HepG2 (cell line): ENCODE measurements around the gene RPS27L. TPM values are rescaled to one million over a fixed set of nuclear protein-coding genes. Genes with fewer than 3 reads are reported as not detected.

Experiments used
- ATAC-seq: fragments of 200-7000 bp; cut with Tn5 transposase; 3 replicates; pipeline ENCODE4 v1.9.1; 2020; ENCODE audit warnings: mild to moderate bottlenecking, moderate library complexity
- BruUV-seq: library from RNA; stranded (reverse); fragments of 400-500 nt; replicated peaks from 2 replicates; lab custom pipeline; 2021; lab: Mats Ljungman, UMichigan
- CTCF ChIA-PET: fragments of 300-600 bp; formaldehyde crosslinking; extraction: SDS; loops from one replicate; lab custom pipeline; 2021; ENCODE audit warnings: low total read pairs, inconsistent platforms, low intra/inter-chr PET ratio; lab: Yijun Ruan, JAX
- POLR2A ChIA-PET: fragments of 350-600 bp; sonication (Branson Sonifier 250); formaldehyde crosslinking; loops from one replicate; lab custom pipeline; 2020; ENCODE audit warnings: antibody characterized with exemption, inconsistent platforms; lab: Yijun Ruan, JAX
- DNase-seq: peaks from one replicate; pipeline ENCODE4 v3.0.0-alpha.2; 2015; ENCODE audit warnings: low spot score
- FAIRE-seq: peaks from 3 replicates; lab custom pipeline; 2011; peaks lifted over from hg19 to GRCh38; lab: Jason Lieb, UNC
- H2AFZ ChIP-seq: one replicate; pipeline ENCODE4 v1.6.1; 2011; ENCODE audit warnings: low read length, inconsistent platforms
- H3K27ac ChIP-seq: fragments of 300-600 bp; 3 replicates; pipeline ENCODE4 v1.8.0; 2011; ENCODE audit warnings: mixed run types, mild to moderate bottlenecking, mixed read lengths, low read length, inconsistent platforms; ENCODE audit not compliant: insufficient read depth; ENCODE audit errors: extremely low read length
- H3K27me3 ChIP-seq, 2 experiments: fragments of 200-600 bp in 1 of 2; 2 replicates in 1 of 2; 3 replicates in 1 of 2; pipeline versions ENCODE4 v1.6.0 to v1.8.0; 2011; ENCODE audit warnings: low read length in 2 of 2, mild to moderate bottlenecking in 2 of 2, moderate library complexity in 2 of 2, inconsistent platforms in 1 of 2; ENCODE audit not compliant: insufficient read depth in 2 of 2, control insufficient read depth in 1 of 2
- H3K36me3 ChIP-seq, 2 experiments: fragments of 200-600 bp in 1 of 2; replicated peaks in 1 of 2; 2 replicates in 1 of 2; 3 replicates in 1 of 2; pipeline versions ENCODE4 v1.5.1 to v1.8.0; 2011; ENCODE audit warnings: low read length in 2 of 2, inconsistent platforms in 1 of 2; ENCODE audit not compliant: insufficient read depth in 2 of 2, control insufficient read depth in 1 of 2
- H3K4me1 ChIP-seq: 2 replicates; pipeline ENCODE4 v1.5.1; 2012; ENCODE audit warnings: low read length, inconsistent platforms; ENCODE audit not compliant: insufficient read depth
- H3K4me2 ChIP-seq: 2 replicates; pipeline ENCODE4 v1.6.0; 2011; ENCODE audit warnings: low read depth, low read length, inconsistent platforms
- H3K4me3 ChIP-seq, 3 experiments: fragments of 200-600 bp in 1 of 3; sonication (generic), shearing (Covaris generic) in 1 of 3; replicated peaks in 1 of 3; 2 replicates each; pipeline ENCODE4 v1.5.1; 2011 to 2016; ENCODE audit warnings: low read length in 3 of 3, inconsistent platforms in 2 of 3, low read depth in 2 of 3, mild to moderate bottlenecking in 2 of 3, control low read depth in 1 of 3, mixed read lengths in 1 of 3; ENCODE audit not compliant: insufficient read depth in 1 of 3
- H3K79me2 ChIP-seq: one replicate; pipeline ENCODE4 v1.6.1; 2011; ENCODE audit warnings: low read length, inconsistent platforms; ENCODE audit not compliant: insufficient read depth
- H3K9ac ChIP-seq: 2 replicates; pipeline ENCODE4 v1.6.0; 2011; ENCODE audit warnings: mild to moderate bottlenecking, low read depth, low read length, inconsistent platforms; ENCODE audit not compliant: insufficient read depth
- H3K9me3 ChIP-seq: 2 replicates; pipeline ENCODE4 v1.5.1; 2012; ENCODE audit warnings: mild to moderate bottlenecking, low read length
- H4K20me1 ChIP-seq: 2 replicates; pipeline ENCODE4 v1.6.0; 2011; ENCODE audit warnings: inconsistent platforms, mild to moderate bottlenecking, low read length, moderate library complexity; ENCODE audit not compliant: insufficient read depth
- CREM ChIP-seq, 2 experiments: sonication (generic) in 1 of 2; formaldehyde crosslinking in 1 of 2; IDR thresholded peaks; 2 replicates each; pipeline versions ENCODE4 v1.4.0 to v1.6.1; 2016 to 2020; ENCODE audit warnings: antibody characterized with exemption in 1 of 2, mild to moderate bottlenecking in 1 of 2, missing genetic modification reagents in 1 of 2
- MXI1 ChIP-seq: IDR thresholded peaks from 3 replicates; pipeline ENCODE4 v1.6.1; 2012; ENCODE audit warnings: low read depth, low read length, inconsistent platforms, borderline replicate concordance
- NFE2L2 ChIP-seq: fragments of 150-350 bp; IDR thresholded peaks from 2 replicates; pipeline ENCODE4 v1.6.1; 2014; ENCODE audit warnings: low read length
- ZFAT ChIP-seq: sonication (generic); formaldehyde crosslinking; conservative IDR thresholded peaks from 2 replicates; pipeline ENCODE4 v1.8.1; 2023; ENCODE audit warnings: missing genetic modification reagents, inconsistent platforms
- WGBS: methylation state at CpG from one replicate; pipeline ENCODE4 v1.1.6; 2017; ENCODE audit warnings: low lambda C conversion rate; 5-methylcytosine and 5-hydroxymethylcytosine counted together
- in situ Hi-C: cut with HindIII; loops from 2 replicates; pipeline ENCODE4 v1.10.0; 2017; ENCODE audit warnings: low pct_unique_long_range_greater_than_20kb; ENCODE audit not compliant: extremely low pct_ligation_motif_present
- intact Hi-C: fragments of 100-400 bp; cut with micrococcal nuclease; formaldehyde crosslinking; loops from one replicate; pipeline ENCODE4 v1.10.0; 2022; ENCODE audit not compliant: unreplicated experiment
- polyA plus RNA-seq, 8 experiments: library from polyadenylated mRNA; depleted of rRNA in 3 of 8; stranded (reverse) in 7 of 8; unstranded in 1 of 8; fragments of >200 nt; fragmentation: Illumina TruSeq in 4 of 8; extraction: Trizol in 4 of 8; gene quantifications; 2 replicates each; pipeline versions ENCODE4 v1.2.1 to v1.2.3, GENCODE V29; 2011 to 2016; ENCODE audit warnings: low read depth in 4 of 8, missing spikeins in 1 of 8, mixed read lengths in 1 of 8; ENCODE audit not compliant: insufficient read depth in 1 of 8
- total RNA-seq, 5 experiments: library from RNA; depleted of rRNA; stranded (reverse); fragments of >200 nt; fragmentation: Illumina TruSeq; extraction: Trizol; gene quantifications; 2 replicates each; pipeline ENCODE4 v1.2.3, GENCODE V29; 2016; ENCODE audit warnings: low read depth in 1 of 5

The RPS27L gene
- total and polyA plus RNA-seq, 2 of the 13 experiments (the other 11 are each of a cell fraction or from before 2014, with no cell fraction given) = 231 to 433 TPM

- TF ChIP-seq CREM (IDR thresholded peaks at IDR 0.05) (no peak), CREM (CRISPR knock-in tag; IDR thresholded peaks at IDR 0.05) (no peak), MXI1 (no peak)
These were observed 45.6 kb upstream of the RPS27L start (continued) for GRCh38 chr15:63202861-63203260.

- Histone ChIP-seq H3K36me3 (no peaks in the 10 kb centered on the region), H3K4me2 (no peak overlapping the region), H2AFZ (no peak overlapping the region), H3K79me2 (peaks cover 3% of the 10 kb centered on the region), H3K9ac (no peak overlapping the region), H3K27ac (no peak overlapping the region), H3K27me3 (no peaks in the 10 kb centered on the region), H3K9me3 (no peaks in the 10 kb centered on the region), H3K4me3 (no peak overlapping the region), H4K20me1 (no peaks in the 10 kb centered on the region), H3K4me1 (peaks cover 20% of the 10 kb centered on the region)
- WGBS = 87% methylated on average over 5 of the region's 5 CpGs
- in situ Hi-C loops = no loop called here
- POLR2A ChIA-PET = no interaction called here
- DNase-seq (no peak), ATAC-seq (no peak), FAIRE-seq (no peak)
- intact Hi-C loops = no loop called here
- CTCF ChIA-PET = no interaction called here
- TF ChIP-seq ZFAT (CRISPR knock-in tag) = no peak
- peak; percentile 39; the same call in 1 of the 2 replicates for TF ChIP-seq NFE2L2
- no TSS peak for BruUV-seq
These were observed 43.4 kb upstream of the RPS27L start for GRCh38 chr15:63200464-63201249.
